HG03135 (cell line): ENCODE measurements around the gene COL17A1.

ENCODE experiments used
- ATAC-seq: cut with Tn5 transposase; IDR thresholded peaks from one replicate; pipeline ENCODE4 v1.9.1; 2021; ENCODE audit warnings: mild to moderate bottlenecking, moderate library complexity; ENCODE audit not compliant: unreplicated experiment

COL17A1 gene

DNA sequence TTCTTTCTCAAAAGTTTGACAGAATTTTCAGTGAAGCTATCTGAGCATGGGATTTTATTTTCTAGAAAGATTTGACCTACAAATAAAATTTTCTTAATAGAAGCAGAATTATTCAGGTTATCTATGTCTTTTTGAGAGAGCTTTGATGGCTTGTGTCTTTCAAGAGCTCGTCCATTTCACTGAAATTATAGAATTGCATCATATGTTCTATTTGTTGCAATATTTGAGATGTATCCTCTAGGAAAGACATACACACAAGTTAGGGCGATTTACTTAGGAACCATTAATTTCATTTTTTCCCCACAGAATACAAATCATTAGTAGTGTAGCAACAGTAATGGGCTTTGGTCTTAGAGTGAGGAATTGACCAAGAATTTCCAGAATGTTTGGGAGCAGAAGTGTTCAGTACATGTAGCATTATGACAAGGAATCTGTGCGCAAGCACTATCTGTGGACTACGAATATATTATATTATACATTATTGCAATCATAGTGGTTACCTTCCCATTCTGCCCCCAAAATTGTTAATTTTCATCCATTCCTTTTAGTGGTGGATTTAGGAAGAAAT, 12.8 kb upstream of the COL17A1 start:
- no peak for ATAC-seq

DNA sequence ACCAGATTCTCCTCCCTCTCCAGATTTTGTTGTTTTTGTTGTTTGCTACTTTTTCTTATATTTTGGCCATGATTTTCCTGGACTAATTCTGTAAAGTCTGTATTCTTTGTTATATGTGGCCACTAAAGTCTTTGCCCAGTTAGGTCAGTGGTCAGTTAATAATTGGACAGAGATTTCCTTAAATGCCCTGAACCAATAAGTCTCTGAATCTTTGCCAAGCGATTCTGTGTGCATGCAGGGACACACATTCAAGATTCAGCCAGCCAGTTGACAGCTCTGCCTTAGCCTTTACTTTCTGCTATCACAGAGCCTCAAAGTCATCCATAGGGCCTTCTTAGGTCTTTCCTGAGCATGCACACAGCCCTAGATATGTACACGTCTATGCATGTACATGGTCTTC, 11.0 kb upstream of the COL17A1 start:
- no peak for ATAC-seq

DNA sequence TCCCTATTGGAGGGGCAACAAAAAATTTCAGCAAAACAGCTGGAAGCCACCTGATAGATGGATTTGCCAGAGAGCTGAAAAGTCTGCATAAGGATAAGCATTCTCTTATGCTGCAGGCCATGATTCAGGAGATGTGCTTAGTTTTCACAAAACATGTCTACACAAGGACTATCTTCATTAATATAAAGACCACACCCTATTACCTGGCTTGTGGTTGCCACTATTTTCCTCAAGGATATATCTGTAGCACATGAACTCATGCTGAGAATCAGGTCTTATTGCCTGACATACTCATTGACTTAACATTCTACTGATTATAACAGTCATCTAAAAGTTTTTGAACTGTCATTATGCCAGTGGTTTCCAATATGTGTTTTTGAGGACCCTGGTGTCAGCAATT, 7.1 kb upstream of the COL17A1 start:
- ATAC-seq: no peak

DNA sequence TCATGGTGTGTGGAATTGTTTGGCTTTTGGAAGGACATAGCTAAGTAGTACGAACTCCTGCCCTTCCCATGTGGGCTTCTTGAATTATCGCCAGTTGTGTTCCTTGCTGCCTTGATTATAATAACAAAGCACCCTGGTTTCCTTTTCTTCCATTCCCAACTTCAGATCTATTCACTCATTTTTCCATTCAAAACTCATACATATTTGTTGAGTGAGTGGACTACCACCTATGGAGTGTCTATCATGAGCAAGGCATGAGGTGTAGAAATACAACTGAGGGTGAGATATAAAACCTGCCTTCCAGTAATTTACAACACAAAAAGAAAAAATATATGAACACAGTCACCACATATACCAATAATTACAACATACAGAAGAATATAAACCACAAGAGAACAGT, 4.9 kb upstream of the COL17A1 start:
- no peak for ATAC-seq

DNA sequence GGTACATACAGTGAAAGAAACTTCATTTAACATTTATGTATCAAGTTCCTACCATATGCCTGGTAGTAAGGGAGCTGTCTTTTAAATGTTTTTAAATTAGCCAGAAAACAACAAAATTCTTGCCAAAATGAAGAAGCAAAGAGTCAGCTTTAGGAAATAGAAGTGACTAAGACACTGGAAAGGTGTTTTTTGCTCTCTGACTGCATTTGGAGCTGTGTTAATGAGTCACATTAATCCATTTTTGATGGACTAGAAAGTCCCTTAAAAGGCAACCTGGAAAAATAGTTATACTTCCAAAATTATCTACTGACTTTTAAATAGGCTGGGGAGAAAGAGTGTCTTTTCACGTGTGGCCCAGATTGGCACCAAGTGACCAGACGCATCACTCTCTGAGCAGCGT, 3.9 kb upstream of the COL17A1 start:
- ATAC-seq: no peak

DNA sequence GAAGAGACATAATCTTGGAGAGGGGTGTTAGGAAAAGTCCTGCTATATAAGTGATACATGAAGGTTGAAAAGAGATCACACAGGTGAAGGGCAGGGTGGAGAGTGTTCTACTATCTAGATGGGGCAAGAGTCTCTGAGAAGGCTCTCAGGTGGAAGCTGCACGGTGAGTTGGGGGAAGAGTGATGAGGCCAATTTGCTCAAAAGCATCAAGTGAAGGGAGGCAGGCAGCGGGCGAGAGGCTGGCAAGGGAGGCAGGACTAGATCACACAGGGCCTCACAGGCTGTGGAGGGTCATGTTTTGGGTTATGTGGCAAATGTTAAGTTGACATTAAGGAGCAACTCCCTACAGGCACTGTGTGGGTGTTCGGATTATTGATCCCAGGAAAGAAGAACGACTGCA, 2.6 kb upstream of the COL17A1 start:
- ATAC-seq: no peak

DNA sequence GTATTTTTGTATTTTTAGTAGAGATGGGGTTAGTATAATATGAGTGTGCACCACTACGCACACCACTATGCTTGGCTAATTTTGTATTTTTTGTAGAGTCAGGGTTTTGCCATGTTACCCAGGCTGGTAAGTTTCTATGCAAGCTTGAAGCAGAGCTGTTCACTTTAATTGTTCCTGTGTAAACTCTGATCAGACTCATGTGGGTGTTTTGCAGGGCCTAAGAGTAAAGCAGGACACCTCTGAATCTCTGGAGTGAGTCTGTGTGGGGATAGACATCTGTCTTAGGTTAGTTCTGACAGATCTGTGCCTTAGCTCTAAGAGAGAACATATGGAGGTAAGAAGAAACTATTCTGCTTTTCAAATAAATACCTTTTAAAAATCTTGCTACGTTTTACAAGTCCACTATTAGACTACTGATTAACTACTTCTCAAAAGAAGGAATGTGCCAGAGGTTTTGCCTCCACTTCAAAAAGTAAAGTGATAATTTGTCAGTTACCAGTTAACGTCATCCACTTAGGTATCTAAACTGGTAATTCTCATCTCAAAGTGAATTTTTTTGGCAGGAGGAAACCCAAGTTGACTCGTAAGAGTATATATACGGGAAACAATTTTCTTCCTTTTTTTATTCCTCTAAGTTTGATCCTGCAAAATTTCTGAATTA, 1.1 kb downstream of the COL17A1 start:
- no peak for ATAC-seq

DNA sequence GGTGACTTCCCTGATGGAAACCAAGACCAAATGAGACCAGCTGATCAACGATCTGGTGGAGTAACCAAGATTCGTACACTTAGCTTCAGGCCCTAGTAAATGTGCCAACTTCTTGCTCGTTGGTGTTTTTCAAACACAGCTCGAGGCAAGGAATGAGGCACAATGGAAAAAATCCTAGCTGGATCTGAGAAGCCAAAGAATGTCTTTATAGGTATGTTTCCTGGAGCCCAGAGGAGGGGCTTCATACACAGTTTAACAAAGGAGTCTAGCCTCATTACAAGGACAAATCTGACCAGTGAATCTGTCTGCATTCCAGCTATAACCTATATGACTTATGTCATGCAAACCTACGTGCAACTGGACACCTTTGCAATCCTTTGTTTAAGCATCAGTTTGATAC, 3.7 kb downstream of the COL17A1 start:
- ATAC-seq: no peak

DNA sequence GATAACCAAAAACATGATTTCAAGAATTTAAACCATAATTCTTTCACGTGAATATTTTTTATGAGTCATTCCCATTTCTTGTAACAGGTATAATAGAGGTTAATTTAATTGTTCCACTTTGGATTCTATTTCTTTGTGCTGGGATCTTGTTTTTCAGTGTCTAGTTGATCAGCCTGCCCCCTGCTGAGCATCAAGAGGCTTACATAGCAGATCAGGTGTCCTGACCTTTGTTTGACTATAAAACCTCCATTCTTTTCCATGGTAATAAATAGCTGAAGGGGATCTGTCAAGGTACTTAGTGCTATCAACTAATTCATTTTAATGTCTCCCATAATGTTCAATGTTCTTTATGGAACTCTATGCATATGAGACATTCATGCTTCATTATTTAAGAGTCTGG, 4.9 kb downstream of the COL17A1 start:
- ATAC-seq: no peak

DNA sequence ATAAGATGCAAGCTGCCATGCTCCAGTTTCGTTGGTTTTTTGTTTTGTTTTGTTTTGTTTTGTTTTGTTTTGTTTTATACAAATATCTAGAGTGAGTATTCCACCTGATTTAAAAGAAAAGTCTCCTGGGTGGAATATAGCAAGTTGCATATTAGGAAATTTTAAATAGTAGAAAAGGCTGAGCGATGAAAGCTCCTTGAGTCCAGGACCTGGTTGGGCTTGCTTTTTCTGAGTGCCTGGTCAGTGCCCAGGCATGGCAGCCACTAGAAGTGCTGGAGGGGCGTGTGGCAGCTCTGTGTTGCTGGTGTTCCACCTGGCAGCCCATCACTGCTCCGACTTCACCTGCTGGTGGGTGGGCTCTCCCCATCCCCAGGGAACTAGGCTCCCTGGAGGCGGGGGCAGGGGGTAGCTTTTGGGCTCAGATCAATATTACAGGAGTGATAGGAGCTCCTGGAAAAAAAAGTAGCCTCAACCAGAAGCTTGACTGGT, 8.0 kb downstream of the COL17A1 start:
- ATAC-seq: no peak

DNA sequence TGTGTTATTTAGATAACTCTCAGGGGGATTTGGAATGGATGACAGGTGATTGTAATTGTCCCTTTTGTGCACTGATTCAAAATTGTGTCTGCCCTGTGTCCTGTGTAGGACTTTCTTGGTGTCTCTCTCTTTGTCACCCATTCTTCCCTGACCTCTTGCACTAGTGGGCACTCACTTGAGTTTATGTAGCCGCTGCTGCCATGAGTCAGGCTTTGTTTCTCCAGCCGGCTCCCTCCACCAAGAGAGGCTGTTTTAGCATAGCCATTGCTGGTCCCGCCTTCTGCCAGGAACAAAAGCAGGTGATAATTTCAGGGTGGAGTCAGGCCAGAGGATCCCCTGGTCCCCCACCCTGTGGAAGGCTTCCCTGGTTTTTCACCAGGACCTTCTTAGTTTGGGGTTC, 8.4 kb downstream of the COL17A1 start:
- ATAC-seq: no peak

DNA sequence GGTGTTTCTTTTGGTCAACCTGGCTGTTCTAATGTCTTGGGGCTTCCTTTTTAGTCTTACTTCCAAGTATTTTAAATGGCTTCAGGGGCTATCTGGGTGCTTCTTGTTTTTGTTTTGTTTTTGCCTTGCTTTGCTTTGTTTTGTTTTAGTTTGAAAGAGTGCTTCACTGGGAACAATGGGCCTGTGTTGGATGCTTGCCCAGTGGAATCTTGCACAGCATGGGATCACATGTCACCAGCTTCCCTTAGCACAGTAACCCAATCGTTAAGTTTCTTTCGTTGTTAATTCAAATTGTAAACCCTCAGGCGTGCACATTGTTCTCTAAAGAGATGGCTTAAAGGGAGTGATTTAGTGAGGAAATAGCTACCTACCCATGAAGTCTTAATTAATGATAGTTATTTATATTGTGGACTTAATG, 8.9 kb downstream of the COL17A1 start:
- no peak for ATAC-seq

DNA sequence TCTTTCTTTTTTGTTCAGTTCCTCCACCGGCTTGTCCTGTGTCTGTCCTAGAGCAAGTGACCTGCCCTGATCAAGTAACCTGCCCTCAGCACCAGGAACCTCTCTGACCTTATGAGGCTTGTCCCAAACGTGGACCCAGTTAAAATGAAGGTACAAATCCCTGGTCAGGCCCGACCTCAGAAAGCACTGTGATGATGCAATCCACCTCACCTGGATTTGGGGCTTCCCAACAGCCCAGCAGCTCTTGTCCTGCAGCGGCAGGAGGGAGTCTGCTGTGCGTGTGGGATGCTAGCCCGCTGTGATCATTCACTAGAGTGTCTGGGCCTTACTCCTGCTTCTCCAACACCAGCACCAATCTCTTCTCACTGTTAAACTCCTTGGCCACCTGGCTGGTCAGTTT, 11.2 kb downstream of the COL17A1 start:
- no peak for ATAC-seq

DNA sequence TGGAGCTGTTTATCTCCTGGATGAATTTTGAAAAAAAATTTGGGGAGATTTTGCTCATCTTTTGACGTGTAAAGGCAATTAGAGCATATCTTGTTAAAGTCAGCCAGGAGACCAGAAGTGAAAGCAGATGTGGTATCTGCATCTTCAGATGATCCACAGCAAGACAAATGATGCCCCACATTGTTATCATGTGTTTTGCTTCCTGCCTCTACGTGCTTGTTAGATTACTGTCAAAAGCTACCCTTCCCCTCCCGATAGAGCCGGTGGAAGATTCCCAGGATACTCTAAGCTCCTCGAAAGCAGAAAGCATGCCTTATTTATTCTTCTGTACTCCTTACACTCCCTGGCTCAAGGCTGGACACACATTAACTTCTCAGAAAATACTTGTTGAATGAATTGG, 12.9 kb downstream of the COL17A1 start:
- ATAC-seq: no peak

DNA sequence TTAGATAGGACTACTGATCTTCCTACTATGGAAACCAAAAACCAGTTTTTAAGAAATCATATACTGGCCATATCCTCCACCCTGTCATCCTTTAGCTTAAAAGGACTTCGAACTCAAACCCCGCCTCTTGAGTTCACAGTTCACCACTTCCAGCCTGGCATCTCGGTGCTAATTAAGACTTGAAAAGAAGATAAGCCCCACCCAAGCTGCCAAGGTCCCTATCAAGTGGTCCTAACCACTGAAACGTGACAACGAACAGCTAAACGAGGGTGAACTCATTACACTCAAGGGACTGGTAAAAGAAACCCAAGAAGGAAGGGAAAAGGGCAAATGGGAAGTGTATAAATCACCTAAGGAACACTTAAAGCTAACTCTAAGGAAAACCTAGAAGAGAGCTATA, 16.1 kb downstream of the COL17A1 start:
- no peak for ATAC-seq

DNA sequence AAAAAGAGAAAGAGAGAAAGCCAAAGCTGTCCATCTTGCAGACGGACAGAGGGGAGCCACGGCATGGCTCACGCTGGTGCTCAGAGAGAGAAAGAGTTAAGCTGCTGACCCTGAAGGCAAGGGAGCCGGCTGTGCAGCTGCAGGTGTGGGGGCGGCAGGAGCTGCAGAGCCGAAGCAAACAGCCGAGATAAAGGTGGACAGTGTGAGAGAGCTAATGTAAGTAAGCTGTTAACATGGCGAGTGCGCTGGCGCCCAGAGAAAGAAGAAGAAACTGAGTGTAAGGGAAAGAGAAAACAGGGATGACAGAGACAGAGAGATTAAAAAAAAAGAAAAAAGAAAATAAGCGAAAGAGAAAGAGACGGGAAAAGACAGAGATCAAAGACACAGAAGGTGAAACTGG, 18.2 kb downstream of the COL17A1 start:
- ATAC-seq: no peak

DNA sequence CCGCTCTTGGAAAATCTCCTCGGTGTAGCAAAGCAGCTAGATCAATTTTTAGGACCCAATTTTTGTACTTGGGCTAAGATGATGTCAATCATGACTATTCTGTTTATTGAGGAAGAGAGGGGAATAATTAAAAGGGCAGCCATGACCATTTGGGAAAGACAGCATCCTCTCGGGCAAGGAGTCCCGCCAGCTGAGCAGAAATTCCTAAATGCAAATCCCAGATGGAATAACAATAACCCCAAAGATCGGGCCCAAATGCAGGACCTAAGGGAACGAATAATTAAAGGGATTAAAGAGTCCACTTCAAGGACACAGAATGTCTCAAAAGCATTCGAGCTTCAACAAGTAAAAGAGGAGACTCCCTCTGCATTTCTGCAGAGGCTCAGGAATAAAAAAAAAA, 18.7 kb downstream of the COL17A1 start:
- no peak for ATAC-seq

DNA sequence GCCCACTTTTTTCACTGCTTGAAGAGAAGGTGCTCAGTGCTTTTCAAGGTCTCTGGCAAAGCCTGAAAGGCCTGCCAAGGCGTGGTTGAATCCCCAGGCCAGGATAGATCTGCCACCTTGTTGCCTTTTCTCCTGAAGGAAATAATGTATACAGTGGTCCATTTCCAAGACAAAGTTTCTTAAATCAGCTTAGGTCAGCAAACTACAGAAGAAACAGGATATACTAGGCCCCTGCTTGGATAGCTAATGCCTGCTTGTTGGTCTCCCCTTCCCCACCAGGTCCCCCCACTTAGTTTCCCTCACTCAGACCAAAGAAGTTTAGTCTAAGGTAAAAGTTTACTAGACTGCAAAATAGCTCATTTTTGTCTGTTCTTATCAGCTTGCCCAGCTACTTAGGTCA, 19.9 kb downstream of the COL17A1 start:
- no peak for ATAC-seq

DNA sequence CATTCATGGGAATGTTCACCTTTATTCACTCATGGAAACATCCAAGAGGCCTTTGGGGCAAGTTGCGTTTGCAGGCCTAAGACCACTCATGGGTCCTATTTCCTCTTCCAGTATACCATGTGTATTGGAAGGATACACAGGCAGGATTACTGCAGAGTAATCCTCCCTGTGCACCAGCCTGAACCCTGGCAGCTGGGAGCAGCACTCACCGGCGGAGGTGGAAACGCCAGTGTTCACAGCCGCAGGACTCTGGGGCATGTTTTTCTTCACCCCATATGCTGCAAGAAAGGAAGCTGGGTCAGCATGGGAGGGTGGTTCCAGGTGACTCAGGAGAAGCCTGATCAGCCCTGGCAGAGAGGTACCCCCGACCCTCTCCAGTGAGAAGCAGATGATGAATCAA, 24.5 kb downstream of the COL17A1 start:
- no peak for ATAC-seq

DNA sequence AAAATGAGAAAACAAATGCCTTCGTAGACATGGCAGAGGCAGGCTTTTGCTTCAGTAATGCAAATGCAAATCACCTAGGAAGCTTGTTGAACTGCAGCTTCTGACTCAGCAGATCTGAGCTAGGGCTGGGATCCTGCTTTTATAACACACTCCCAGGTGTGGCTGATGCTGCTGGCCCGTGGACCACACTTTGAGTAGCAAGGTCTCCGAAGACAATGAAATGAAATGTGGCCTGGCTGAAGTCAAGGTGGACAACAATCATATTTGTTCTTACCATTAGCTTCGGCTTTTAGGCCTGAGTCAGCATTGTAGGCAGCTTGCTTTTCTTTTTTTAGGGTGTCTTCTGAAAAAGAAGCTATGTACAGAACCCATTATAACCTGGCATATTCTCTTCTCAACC, 26.3 kb downstream of the COL17A1 start:
- no peak for ATAC-seq

DNA sequence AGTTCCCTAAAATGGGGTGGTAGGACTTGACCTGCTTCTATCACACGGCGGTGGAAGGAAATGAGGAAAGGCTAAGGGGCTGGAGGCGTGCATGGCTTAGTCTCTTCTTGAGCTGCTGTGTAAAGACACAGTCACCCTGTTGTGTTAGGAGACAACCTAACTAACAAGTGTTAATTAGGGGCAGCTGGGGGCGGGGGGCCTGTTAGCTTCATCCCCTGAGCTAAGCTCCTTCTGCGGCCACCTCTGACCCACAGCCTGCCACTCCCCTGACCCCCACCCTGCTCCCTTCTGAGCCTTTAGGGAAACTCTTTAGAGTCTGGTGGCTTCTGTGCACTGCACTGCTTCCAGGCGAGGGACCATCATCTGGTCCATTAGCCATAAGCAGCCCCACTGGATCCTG, 28.0 kb downstream of the COL17A1 start:
- no peak for ATAC-seq

DNA sequence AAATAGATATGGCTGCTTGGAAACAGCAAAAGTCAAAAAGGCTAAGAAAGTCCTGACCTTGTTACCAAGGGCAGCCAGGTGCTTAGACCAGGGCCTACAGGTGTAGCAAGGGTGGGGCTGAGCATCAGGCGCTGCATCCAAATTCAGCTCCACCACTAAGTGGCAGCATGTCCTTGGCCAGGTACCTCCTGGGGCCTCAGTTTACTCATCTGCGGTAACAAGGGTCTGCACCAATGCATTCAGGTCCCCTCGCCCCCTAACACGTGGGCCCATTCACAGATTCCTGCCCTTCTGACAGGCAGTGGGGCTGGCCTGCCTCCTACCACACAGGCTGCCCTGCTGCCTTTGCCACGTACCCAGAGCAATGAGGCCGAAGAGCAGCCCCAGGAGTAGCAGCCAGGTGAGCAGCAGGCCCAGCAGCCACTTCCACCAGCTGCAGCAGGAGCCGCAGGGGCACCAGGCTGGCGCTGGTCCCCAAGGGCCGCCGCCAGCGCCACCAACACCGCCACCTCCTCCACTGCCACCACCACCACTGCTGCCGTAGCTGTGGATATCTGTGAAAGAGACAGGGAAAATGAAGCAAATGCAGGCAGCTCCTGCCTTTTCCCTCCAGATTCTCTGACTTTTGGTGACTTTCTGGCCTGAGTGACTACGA, 28.9 kb downstream of the COL17A1 start:
- no peak for ATAC-seq

DNA sequence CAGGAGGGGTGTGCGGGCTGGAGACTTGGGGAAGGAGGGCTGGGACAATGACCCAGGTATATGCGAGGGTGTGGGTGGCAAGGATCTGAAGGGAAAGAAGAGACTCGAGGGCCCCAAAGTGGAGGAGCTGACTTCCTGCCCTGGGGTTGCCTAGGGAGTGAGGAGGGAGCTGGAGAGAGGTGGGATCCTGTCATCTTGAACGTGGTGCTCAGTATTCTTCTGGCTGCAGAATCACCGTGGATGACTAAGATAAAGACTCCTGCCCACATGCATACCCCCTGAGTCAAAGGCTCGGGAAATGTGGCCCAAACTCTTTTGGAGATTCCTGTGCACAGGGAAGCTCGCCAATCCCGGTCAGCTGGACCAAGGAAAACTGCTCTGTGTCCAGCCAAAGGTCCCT, 31.2 kb downstream of the COL17A1 start:
- ATAC-seq: no peak
